ENCODE measurements around the gene PALD1.

PALD1 gene

DNA sequence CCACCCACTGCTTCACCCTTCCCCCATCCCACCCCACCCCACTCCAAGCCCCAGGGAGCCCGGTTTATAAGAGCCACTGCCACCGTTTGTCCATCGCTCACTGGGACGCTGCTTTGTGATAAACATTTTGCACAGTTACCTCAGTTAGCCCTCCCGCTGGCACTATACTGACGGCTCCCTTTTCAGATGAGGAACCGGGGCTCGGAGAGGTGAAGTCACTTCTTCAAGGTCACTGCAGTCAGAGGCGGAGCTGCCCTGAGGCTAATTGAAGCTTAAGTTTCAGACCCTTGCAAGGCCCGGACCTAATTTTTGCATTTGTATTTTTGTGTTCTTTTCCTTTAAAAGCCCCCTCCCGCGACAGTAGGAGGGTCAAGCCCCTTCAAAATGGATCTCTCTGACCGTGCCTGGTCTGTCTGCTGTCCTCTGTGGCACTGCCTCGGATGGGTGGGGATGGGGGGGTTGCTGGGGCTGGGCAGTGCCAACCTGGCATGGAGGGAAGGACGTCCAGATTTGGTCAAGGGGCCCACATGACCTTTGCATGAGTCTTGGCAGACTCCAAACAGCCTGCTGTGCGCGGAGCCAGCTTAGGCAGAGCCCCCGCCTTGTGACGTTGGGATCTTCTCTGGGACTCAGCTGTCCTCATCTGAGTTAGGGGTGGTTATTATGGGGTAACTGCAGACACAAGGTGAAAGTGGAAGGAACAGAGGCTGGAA is 19.4 kb upstream of the PALD1 start:
- peak overlapping the region; percentile 4; the same call in 1 of the 2 replicates for H3K27ac ChIP-seq (ENCODE audit: low read depth, low read length)

DNA sequence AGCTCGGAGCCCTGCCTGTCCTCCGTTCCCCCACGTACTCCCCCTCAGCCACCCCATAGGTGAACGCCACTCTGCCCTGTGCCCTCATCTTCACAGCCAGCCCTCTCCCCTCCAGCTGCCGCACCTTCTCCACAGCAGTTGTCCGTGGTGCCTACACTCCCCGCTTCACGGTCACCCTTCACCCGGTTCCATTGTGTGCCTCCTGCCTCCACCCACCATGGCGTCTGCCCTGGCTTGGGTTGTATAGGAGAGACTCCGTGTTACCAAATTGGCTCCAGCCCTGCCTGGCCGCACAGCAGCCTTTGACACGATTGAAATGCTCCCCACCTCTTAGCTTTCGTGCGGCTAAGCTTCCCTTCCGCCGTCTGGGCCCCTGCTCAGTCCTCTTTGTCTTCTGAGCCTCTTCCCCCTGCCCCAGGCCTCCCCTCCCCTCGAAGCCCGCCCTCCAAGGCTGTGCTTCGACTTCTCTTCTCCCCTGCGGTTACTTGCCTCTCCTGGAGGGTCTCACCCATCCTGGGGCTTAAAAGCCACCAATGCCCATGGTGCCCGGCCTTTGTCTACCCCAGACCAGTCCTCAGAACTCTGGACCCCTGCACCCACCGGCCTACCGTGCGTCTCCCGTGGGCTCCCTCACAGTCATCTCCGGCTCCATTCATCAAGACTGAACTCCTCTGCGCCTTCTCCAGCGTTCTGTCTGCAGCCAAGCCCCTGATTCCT is 18.6 kb upstream of the PALD1 start:
- Histone ChIP-seq H3K4me3 (ENCODE audit: low read depth, low read length) (peak overlapping the region; percentile 74), H3K27ac (ENCODE audit: low read depth, low read length) (peak overlapping the region; percentile 4; the same call in 1 of the 2 replicates), H3K9me3 (ENCODE audit: control insufficient read depth, insufficient read depth, low read depth, low read length) (no peaks in the 10 kb centered on the region), H3K36me3 (ENCODE audit: control insufficient read depth, insufficient read depth, low read length) (no peaks in the 10 kb centered on the region), H3K4me1 (ENCODE audit: control insufficient read depth, insufficient read depth, low read length) (peaks cover 33% of the 10 kb centered on the region), H3K27me3 (ENCODE audit: control insufficient read depth, insufficient read depth, low read length) (peaks cover 39% of the 10 kb centered on the region), H3K9ac (ENCODE audit: low read length) (peak overlapping the region; percentile 94)

More for the DNA sequence above, 19.4 kb upstream of the PALD1 start:
- H3K9me3 ChIP-seq (ENCODE audit: control insufficient read depth, insufficient read depth, low read depth, low read length) = no peaks in the 10 kb centered on the region
- no peaks in the 10 kb centered on the region for H3K36me3 ChIP-seq (ENCODE audit: control insufficient read depth, insufficient read depth, low read length)
- peak overlapping the region; percentile 94 for H3K9ac ChIP-seq (ENCODE audit: low read length)
- H3K4me1 ChIP-seq (ENCODE audit: control insufficient read depth, insufficient read depth, low read length) = peaks cover 37% of the 10 kb centered on the region
- peaks cover 39% of the 10 kb centered on the region for H3K27me3 ChIP-seq (ENCODE audit: control insufficient read depth, insufficient read depth, low read length)
- peak overlapping the region; percentile 74 for H3K4me3 ChIP-seq (ENCODE audit: low read depth, low read length)

DNA sequence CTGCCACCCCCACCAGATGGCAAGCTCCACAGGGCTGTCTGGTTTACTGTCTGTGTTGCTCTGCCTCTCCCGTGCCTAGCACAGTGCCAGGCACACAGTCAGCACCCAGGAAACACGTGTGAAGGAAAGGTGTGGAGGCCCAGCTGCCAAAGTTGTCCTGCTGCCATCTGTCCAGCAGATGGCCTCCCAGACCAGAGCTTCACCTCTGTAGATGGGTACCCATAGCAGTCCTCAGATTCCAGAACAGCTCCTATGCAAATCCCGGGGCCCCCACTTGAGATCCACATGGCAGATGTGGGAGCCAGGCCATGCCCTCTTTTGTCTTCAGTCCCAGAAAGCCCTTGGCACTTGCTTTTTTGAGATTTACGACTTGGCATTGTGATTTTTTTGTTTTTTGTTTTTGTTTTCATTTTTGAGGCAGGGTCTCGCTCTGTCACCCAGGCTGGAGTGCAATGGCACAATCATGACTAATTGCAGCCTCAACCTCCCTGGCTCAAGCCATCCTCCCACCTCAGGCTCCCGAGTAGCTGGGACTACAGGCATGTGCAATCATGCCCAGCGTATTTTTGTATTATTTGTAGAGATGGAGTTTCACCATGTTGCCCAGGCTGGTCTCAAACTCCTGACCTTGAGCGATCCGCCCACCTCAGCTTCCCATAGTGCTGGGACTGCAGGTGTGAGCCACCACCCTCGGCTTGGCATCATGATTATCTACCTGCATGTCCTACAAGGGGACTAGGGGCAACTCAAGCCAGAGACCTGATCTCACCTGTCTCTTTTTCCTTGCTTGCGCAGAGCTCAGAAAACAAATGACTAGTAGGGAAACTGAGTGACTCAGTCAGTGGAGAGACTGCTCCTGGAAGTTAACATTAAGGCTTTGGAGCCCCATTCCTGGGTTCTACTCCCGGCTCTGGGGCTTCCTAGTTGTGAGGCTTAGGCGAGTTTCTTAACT is 16.9 kb upstream of the PALD1 start:
- H3K36me3 ChIP-seq (ENCODE audit: control insufficient read depth, insufficient read depth, low read length) = no peaks in the 10 kb centered on the region
- no peaks in the 10 kb centered on the region for H3K9me3 ChIP-seq (ENCODE audit: control insufficient read depth, insufficient read depth, low read depth, low read length)
- H3K9ac ChIP-seq (ENCODE audit: low read length) = no peak overlapping the region
- no peak overlapping the region for H3K4me3 ChIP-seq (ENCODE audit: low read depth, low read length)
- H3K27me3 ChIP-seq (ENCODE audit: control insufficient read depth, insufficient read depth, low read length) = peaks cover 31% of the 10 kb centered on the region
- H3K4me1 ChIP-seq (ENCODE audit: control insufficient read depth, insufficient read depth, low read length) = peaks cover 23% of the 10 kb centered on the region
- no peak overlapping the region for H3K27ac ChIP-seq (ENCODE audit: low read depth, low read length)

DNA sequence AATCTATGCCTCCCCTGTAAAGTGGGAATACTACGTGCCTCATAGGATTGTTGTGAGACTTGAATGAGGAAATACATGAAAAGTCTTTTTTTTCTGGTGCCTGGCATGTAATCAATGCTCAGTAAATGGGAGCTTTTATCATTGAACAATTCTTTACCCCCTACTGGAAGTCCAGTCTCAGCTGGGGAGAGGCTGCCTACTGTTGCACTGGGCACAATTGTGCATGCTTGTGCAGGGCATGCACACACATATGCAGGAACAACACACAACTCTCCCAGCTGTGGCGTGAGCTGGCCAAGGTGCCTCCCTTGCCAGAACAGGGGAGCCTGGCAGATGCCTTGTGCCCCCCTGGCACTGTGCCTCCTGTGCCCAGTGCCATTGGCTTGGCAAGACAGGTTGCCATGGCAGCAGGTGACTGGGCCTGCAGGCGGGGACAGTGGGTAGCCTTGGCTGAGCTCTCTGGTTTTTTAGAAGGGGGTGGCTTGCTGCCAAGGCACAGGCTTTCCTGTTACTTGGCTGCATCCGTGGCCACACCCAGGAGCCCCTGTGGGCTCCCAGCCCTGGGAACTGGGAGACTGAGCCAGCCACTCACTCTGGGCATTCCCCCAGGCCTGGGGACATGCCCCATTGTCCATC is 16.1 kb upstream of the PALD1 start:
- Histone ChIP-seq H3K4me1 (ENCODE audit: control insufficient read depth, insufficient read depth, low read length) (peaks cover 19% of the 10 kb centered on the region), H3K9me3 (ENCODE audit: control insufficient read depth, insufficient read depth, low read depth, low read length) (no peaks in the 10 kb centered on the region), H3K9ac (ENCODE audit: low read length) (no peak overlapping the region)

DNA sequence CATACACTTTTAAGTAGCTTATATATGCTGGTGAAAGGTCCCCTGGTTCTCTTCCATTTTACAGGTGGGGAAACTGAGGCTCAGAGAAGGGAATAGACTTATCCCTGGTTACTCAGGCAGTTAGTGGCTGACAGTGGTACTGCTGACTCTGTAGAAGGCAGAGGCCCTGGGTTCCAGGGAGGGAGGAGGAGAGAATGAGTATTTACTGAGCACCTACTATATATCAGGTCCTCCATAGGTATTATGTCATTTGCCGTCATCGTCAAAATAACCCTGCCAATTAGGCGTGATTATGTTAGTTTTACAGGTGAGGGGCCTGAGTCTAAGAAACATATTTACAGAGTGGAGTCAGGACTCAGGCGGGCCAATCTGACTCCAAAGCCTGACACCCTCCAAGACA is 13.3 kb upstream of the PALD1 start:
- Histone ChIP-seq H3K9ac (ENCODE audit: low read length) (no peak overlapping the region), H3K27ac (ENCODE audit: low read depth, low read length) (no peak overlapping the region), H3K4me3 (ENCODE audit: low read depth, low read length) (no peak overlapping the region), H3K9me3 (ENCODE audit: control insufficient read depth, insufficient read depth, low read depth, low read length) (no peaks in the 10 kb centered on the region), H3K36me3 (ENCODE audit: control insufficient read depth, insufficient read depth, low read length) (no peaks in the 10 kb centered on the region), H3K27me3 (ENCODE audit: control insufficient read depth, insufficient read depth, low read length) (0 out of 2 replicates have a peak, but pooled peaks cover 2% of the 10 kb centered on the region), H3K4me1 (ENCODE audit: control insufficient read depth, insufficient read depth, low read length) (peaks cover 14% of the 10 kb centered on the region)

More for the DNA sequence above, 16.1 kb upstream of the PALD1 start:
- H3K36me3 ChIP-seq (ENCODE audit: control insufficient read depth, insufficient read depth, low read length) = no peaks in the 10 kb centered on the region
- H3K27me3 ChIP-seq (ENCODE audit: control insufficient read depth, insufficient read depth, low read length) = peaks cover 26% of the 10 kb centered on the region
- no peak overlapping the region for H3K27ac ChIP-seq (ENCODE audit: low read depth, low read length)
- no peak overlapping the region for H3K4me3 ChIP-seq (ENCODE audit: low read depth, low read length)

DNA sequence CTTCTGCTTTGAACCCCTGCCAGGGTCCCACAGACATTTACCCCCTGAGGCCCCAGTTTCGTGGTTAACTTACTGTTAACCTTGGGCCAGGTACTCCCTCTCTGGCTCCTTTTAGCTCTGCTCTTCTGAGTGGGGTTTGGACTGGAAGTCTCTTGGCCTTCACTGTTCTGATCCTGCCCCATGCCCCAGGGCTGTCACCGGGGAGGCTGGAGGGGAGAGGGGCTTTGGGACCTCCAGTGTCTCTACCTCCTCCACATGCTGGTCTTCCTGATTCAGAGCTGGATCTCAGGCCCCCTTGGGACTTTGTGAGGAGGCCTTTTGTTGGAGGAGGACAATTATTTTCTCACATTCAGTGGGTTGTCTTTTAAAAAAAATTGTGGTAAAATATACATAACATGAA is 12.7 kb upstream of the PALD1 start:
- no peaks in the 10 kb centered on the region for H3K9me3 ChIP-seq (ENCODE audit: control insufficient read depth, insufficient read depth, low read depth, low read length)
- no peak overlapping the region for H3K9ac ChIP-seq (ENCODE audit: low read length)
- H3K27ac ChIP-seq (ENCODE audit: low read depth, low read length) = no peak overlapping the region
- no peak overlapping the region for H3K4me3 ChIP-seq (ENCODE audit: low read depth, low read length)
- H3K4me1 ChIP-seq (ENCODE audit: control insufficient read depth, insufficient read depth, low read length) = peaks cover 14% of the 10 kb centered on the region
- no peaks in the 10 kb centered on the region for H3K27me3 ChIP-seq (ENCODE audit: control insufficient read depth, insufficient read depth, low read length)
- H3K36me3 ChIP-seq (ENCODE audit: control insufficient read depth, insufficient read depth, low read length) = no peaks in the 10 kb centered on the region

DNA sequence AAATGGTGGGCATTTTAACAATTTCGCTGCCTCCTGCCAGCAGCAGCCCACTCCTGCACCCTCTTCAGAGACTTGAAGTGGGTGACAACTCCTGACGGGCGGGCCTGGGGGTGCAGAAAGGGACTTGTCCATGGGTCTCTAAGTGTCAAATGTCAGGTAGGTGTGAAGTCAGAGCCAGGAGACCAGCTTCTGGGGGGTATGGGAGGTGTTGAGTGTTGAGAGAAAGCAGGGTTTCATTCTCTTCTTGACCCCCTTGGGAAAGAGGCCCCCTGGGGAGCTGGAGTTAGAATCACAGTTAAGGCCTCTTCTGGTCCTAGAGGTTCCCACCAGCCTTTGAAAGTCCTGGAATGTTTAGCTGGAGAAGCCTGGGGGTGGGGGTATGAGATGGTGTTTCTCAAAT is 11.6 kb upstream of the PALD1 start:
- Histone ChIP-seq H3K9ac (ENCODE audit: low read length) (no peak overlapping the region), H3K36me3 (ENCODE audit: control insufficient read depth, insufficient read depth, low read length) (no peaks in the 10 kb centered on the region), H3K27me3 (ENCODE audit: control insufficient read depth, insufficient read depth, low read length) (no peaks in the 10 kb centered on the region), H3K9me3 (ENCODE audit: control insufficient read depth, insufficient read depth, low read depth, low read length) (no peaks in the 10 kb centered on the region), H3K4me3 (ENCODE audit: low read depth, low read length) (no peak overlapping the region), H3K4me1 (ENCODE audit: control insufficient read depth, insufficient read depth, low read length) (peaks cover 14% of the 10 kb centered on the region), H3K27ac (ENCODE audit: low read depth, low read length) (no peak overlapping the region)

DNA sequence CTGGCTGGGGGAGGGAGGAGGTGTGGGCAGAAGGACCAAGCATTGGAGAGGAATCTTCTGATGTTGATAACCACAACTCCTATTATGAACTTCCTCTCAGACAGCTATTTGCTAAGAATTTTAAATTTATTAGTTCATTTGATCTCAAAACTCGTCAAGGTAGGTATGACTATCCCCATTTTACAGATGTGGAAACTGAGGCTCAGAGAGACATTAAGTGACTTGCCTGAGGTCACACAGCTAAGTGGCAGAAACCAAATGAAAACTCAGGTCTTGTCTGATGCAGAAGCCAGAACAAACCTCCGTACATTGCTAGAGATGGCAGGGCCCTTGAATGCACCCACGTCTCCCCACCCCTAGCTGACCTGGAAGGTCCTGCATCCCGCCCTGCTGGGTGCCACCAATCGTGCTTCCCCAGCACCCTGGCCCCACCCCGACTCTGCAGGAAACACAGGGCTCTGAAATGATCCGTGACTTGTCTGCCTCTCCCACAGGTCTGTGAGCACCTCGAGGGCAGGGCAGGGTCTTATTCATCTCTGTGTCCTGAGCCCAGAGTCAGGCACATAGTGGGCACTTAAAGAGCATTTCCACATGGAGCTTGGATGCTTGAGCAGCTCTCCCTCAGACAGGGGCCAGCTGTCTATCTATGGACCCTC is 5.6 kb upstream of the PALD1 start:
- H3K27me3 ChIP-seq (ENCODE audit: control insufficient read depth, insufficient read depth, low read length) = no peaks in the 10 kb centered on the region
- peaks cover 16% of the 10 kb centered on the region for H3K4me1 ChIP-seq (ENCODE audit: control insufficient read depth, insufficient read depth, low read length)
- no peak overlapping the region for H3K4me3 ChIP-seq (ENCODE audit: low read depth, low read length)
- H3K36me3 ChIP-seq (ENCODE audit: control insufficient read depth, insufficient read depth, low read length) = no peaks in the 10 kb centered on the region
- H3K27ac ChIP-seq (ENCODE audit: low read depth, low read length) = no peak overlapping the region
- no peaks in the 10 kb centered on the region for H3K9me3 ChIP-seq (ENCODE audit: control insufficient read depth, insufficient read depth, low read depth, low read length)
- no peak overlapping the region for H3K9ac ChIP-seq (ENCODE audit: low read length)

DNA sequence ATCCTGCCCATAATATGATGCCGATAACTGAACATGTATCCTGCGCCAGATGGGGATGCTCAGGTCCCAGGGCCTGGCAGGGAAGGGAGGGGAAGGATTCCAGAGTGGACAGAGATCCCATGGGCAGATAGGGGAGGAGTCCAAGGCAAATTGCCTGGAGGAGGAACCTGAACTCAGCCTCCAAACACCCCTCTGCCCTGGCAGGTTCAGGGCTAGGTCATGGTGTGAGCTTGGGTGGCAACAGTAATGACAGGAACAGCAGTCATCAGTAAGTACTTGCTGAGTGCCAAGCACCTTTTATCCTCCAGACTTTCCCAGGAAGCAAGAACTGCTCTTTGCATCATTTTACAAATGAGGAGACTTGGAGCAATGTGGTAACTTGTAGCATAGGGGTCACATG is 3.8 kb upstream of the PALD1 start:
- H3K36me3 ChIP-seq (ENCODE audit: control insufficient read depth, insufficient read depth, low read length) = no peaks in the 10 kb centered on the region
- peaks cover 16% of the 10 kb centered on the region for H3K4me1 ChIP-seq (ENCODE audit: control insufficient read depth, insufficient read depth, low read length)
- H3K27me3 ChIP-seq (ENCODE audit: control insufficient read depth, insufficient read depth, low read length) = no peaks in the 10 kb centered on the region
- H3K9me3 ChIP-seq (ENCODE audit: control insufficient read depth, insufficient read depth, low read depth, low read length) = no peaks in the 10 kb centered on the region
- H3K4me3 ChIP-seq (ENCODE audit: low read depth, low read length) = no peak overlapping the region
- H3K9ac ChIP-seq (ENCODE audit: low read length) = no peak overlapping the region
- no peak overlapping the region for H3K27ac ChIP-seq (ENCODE audit: low read depth, low read length)

DNA sequence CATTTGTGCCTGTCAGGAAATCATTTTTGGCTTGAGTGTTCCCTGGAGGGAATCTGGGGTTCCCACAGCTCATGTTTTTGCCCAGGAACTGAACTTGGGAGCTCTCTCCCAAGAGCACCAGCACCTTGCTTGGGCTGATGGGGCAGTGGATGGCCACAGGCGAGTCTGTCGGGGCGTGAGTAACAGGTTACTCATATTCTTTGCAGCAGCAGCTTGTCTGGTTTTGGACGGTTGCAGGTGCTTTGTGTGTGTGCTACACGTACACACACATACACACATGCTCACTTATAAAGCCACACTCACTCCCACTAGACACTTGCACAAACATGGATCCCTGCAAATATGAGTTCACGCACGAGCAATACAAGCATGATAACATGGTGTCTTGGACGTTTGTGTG is 2.9 kb upstream of the PALD1 start:
- H3K27ac ChIP-seq (ENCODE audit: low read depth, low read length) = no peak overlapping the region
- no peak overlapping the region for H3K4me3 ChIP-seq (ENCODE audit: low read depth, low read length)
- no peaks in the 10 kb centered on the region for H3K9me3 ChIP-seq (ENCODE audit: control insufficient read depth, insufficient read depth, low read depth, low read length)
- peaks cover 25% of the 10 kb centered on the region for H3K4me1 ChIP-seq (ENCODE audit: control insufficient read depth, insufficient read depth, low read length)
- no peaks in the 10 kb centered on the region for H3K27me3 ChIP-seq (ENCODE audit: control insufficient read depth, insufficient read depth, low read length)
- no peaks in the 10 kb centered on the region for H3K36me3 ChIP-seq (ENCODE audit: control insufficient read depth, insufficient read depth, low read length)
- no peak overlapping the region for H3K9ac ChIP-seq (ENCODE audit: low read length)
